ENCODE measurements around the gene FDXR. TPM values are rescaled to one million over a fixed set of nuclear protein-coding genes. Genes with fewer than 3 reads are reported as not detected.

FDXR gene
- total RNA-seq, 1 experiment from 2014 or later: 39.7 TPM

GRCh38 chr17:74850310-74850709, 22.5 kb downstream of the FDXR start:
- H3K9me3 Mint-ChIP-seq: no peaks in the 10 kb centered on the region
- Histone ChIP-seq H4K20me1 (ENCODE audit: control insufficient read depth, insufficient read depth, insufficient read length) (no peaks in the 10 kb centered on the region), H3K9ac (ENCODE audit: extremely low read depth, insufficient read length, low read length) (no peak overlapping the region), H3K79me1 (ENCODE audit: insufficient read depth, low read depth, low read length, poor library complexity, severe bottlenecking) (no peaks in the 10 kb centered on the region), H2BK20ac (ENCODE audit: low read depth, low read length, poor library complexity, severe bottlenecking) (no peak overlapping the region), H3K27ac (ENCODE audit: insufficient read length, low read depth, low read length) (no peak overlapping the region), H3K14ac (ENCODE audit: insufficient read depth, low read length) (no peak overlapping the region; the same call in 1 of the 2 replicates), H3K56ac (ENCODE audit: insufficient read length, low read depth, low read length) (no peak overlapping the region), H3K79me2 (ENCODE audit: insufficient read depth, low read length) (no peaks in the 10 kb centered on the region), H3K4ac (ENCODE audit: low read depth, low read length) (no peak overlapping the region), H3K9me3 (ENCODE audit: control insufficient read depth, low read depth, low read length) (no peaks in the 10 kb centered on the region), H3K23me2 (ENCODE audit: insufficient read length, low read depth, low read length, poor library complexity, severe bottlenecking) (peaks cover 9% of the 10 kb centered on the region), H2BK15ac (ENCODE audit: low read depth, low read length) (no peak overlapping the region), H3K23ac (ENCODE audit: insufficient read length, low read depth, low read length) (no peak overlapping the region), H2BK12ac (ENCODE audit: insufficient read length, low read depth, low read length) (no peak overlapping the region), H3K4me2 (ENCODE audit: insufficient read depth, insufficient read length, low read length) (no peak overlapping the region), H3K27me3 (ENCODE audit: insufficient read depth, low read length) (peaks cover 29% of the 10 kb centered on the region), H4K5ac (ENCODE audit: insufficient read length, low read depth, low read length) (no peak overlapping the region), H4K8ac (replicated peaks; ENCODE audit: insufficient read length, low read depth, low read length) (no peak overlapping the region), H2BK120ac (ENCODE audit: low read depth, low read length, poor library complexity, severe bottlenecking) (no peak overlapping the region), H2BK5ac (ENCODE audit: insufficient read length, low read length) (no peak overlapping the region), H3K18ac (ENCODE audit: insufficient read length, low read depth, low read length) (no peak overlapping the region), H4K91ac (ENCODE audit: insufficient read length, low read depth, low read length) (no peak overlapping the region), H3K4me1 (ENCODE audit: insufficient read depth, low read length) (no peaks in the 10 kb centered on the region), H2AFZ (ENCODE audit: low read length) (no peak overlapping the region), H3T11ph (ENCODE audit: low read length) (no peak overlapping the region), H2AK5ac (ENCODE audit: insufficient read length, low read length) (no peak overlapping the region)
- H3K36me3 Mint-ChIP-seq (ENCODE audit: insufficient read depth in 1 of 3, low read depth in 3 of 3): no peaks in the 10 kb centered on the region
- no peak overlapping the region for H3K4me3 Mint-ChIP-seq
- peaks cover 93% of the 10 kb centered on the region for H3K27me3 Mint-ChIP-seq (ENCODE audit: low read depth)
- no peak for DNase-seq
- peaks cover 8 to 11% of the 10 kb centered on the region in 2 experiments for H3K4me1 Mint-ChIP-seq
- no peak overlapping the region for H3K27ac Mint-ChIP-seq
- no CpG with 5 or more reads among the region's 17 CpGs for WGBS (ENCODE audit: extremely low coverage, insufficient read length, low lambda C conversion rate)
- no peak for TF ChIP-seq CTCF (conservative IDR thresholded peaks at IDR 0.05)

Measured in H9 (cell line).